Measurements from ENCODE around the gene PSAT1.

The PSAT1 gene

GRCh38 chr9:78292716-78293497 is 4.0 kb upstream of the PSAT1 start:
- DNase-seq (ENCODE audit: low spot score): no peak

- DNase-seq (ENCODE audit: low spot score): no peak
These were observed 2.4 kb upstream of the PSAT1 start for GRCh38 chr9:78294290-78295176.

- DNase-seq (ENCODE audit: low spot score): no peak
These were observed 1.7 kb upstream of the PSAT1 start for GRCh38 chr9:78295177-78295575.

- no peak for DNase-seq (ENCODE audit: low spot score)
These were observed 1.2 kb upstream of the PSAT1 start for GRCh38 chr9:78295731-78296130.

GRCh38 chr9:78296201-78296892 is 578 bp upstream of the PSAT1 start:
- peak; percentile 46 for DNase-seq (ENCODE audit: low spot score)

- peak; percentile 89 for DNase-seq (ENCODE audit: low spot score)
These were observed 692 bp downstream of the PSAT1 start for GRCh38 chr9:78297672-78297961.

GRCh38 chr9:78298046-78298765 is 1.3 kb downstream of the PSAT1 start:
- DNase-seq (ENCODE audit: low spot score): peak; percentile 93

- no peak for DNase-seq (ENCODE audit: low spot score)
These were observed 3.3 kb downstream of the PSAT1 start for GRCh38 chr9:78300209-78300608.

GRCh38 chr9:78301466-78301865 is 4.5 kb downstream of the PSAT1 start:
- no peak for DNase-seq (ENCODE audit: low spot score)

GRCh38 chr9:78303377-78304062 is 6.6 kb downstream of the PSAT1 start:
- no peak for DNase-seq (ENCODE audit: low spot score)

- DNase-seq (ENCODE audit: low spot score): no peak
These were observed 7.4 kb downstream of the PSAT1 start for GRCh38 chr9:78304357-78304756.

GRCh38 chr9:78306222-78307076 is 9.5 kb downstream of the PSAT1 start:
- DNase-seq (ENCODE audit: low spot score): no peak

- no peak for DNase-seq (ENCODE audit: low spot score)
These were observed 10.4 kb downstream of the PSAT1 start for GRCh38 chr9:78307360-78307759.

GRCh38 chr9:78309066-78309465 is 12.1 kb downstream of the PSAT1 start:
- no peak for DNase-seq (ENCODE audit: low spot score)

- no peak for DNase-seq (ENCODE audit: low spot score)
These were observed 14.2 kb downstream of the PSAT1 start for GRCh38 chr9:78311075-78311474.

- DNase-seq (ENCODE audit: low spot score): no peak
These were observed 15.1 kb downstream of the PSAT1 start for GRCh38 chr9:78311886-78312524.

GRCh38 chr9:78314550-78314949 is 17.6 kb downstream of the PSAT1 start:
- no peak for DNase-seq (ENCODE audit: low spot score)

- no peak for DNase-seq (ENCODE audit: low spot score)
These were observed 18.3 kb downstream of the PSAT1 start for GRCh38 chr9:78314953-78315870.
